HepG2 (cell line): ENCODE measurements around the gene MEGF10. TPM values are rescaled to one million over a fixed set of nuclear protein-coding genes. Genes with fewer than 3 reads are reported as not detected.

Source experiments
- ATAC-seq: fragments of 200-7000 bp; cut with Tn5 transposase; 3 replicates; pipeline ENCODE4 v1.9.1; 2020; ENCODE audit warnings: mild to moderate bottlenecking, moderate library complexity
- BruUV-seq: library from RNA; stranded (reverse); fragments of 400-500 nt; replicated peaks from 2 replicates; lab custom pipeline; 2021; lab: Mats Ljungman, UMichigan
- CTCF ChIA-PET: fragments of 300-600 bp; formaldehyde crosslinking; extraction: SDS; loops from one replicate; lab custom pipeline; 2021; ENCODE audit warnings: low total read pairs, inconsistent platforms, low intra/inter-chr PET ratio; lab: Yijun Ruan, JAX
- POLR2A ChIA-PET: fragments of 350-600 bp; sonication (Branson Sonifier 250); formaldehyde crosslinking; loops from one replicate; lab custom pipeline; 2020; ENCODE audit warnings: antibody characterized with exemption, inconsistent platforms; lab: Yijun Ruan, JAX
- DNase-seq: peaks from one replicate; pipeline ENCODE4 v3.0.0-alpha.2; 2015; ENCODE audit warnings: low spot score
- FAIRE-seq: peaks from 3 replicates; lab custom pipeline; 2011; peaks lifted over from hg19 to GRCh38; lab: Jason Lieb, UNC
- H2AFZ ChIP-seq: one replicate; pipeline ENCODE4 v1.6.1; 2011; ENCODE audit warnings: low read length, inconsistent platforms
- H3K27ac ChIP-seq: fragments of 300-600 bp; 3 replicates; pipeline ENCODE4 v1.8.0; 2011; ENCODE audit warnings: mixed run types, mild to moderate bottlenecking, mixed read lengths, low read length, inconsistent platforms; ENCODE audit not compliant: insufficient read depth; ENCODE audit errors: extremely low read length
- H3K27me3 ChIP-seq, 2 experiments: fragments of 200-600 bp in 1 of 2; 2 replicates in 1 of 2; 3 replicates in 1 of 2; pipeline versions ENCODE4 v1.6.0 to v1.8.0; 2011; ENCODE audit warnings: low read length in 2 of 2, mild to moderate bottlenecking in 2 of 2, moderate library complexity in 2 of 2, inconsistent platforms in 1 of 2; ENCODE audit not compliant: insufficient read depth in 2 of 2, control insufficient read depth in 1 of 2
- H3K36me3 ChIP-seq, 2 experiments: fragments of 200-600 bp in 1 of 2; replicated peaks in 1 of 2; 2 replicates in 1 of 2; 3 replicates in 1 of 2; pipeline versions ENCODE4 v1.5.1 to v1.8.0; 2011; ENCODE audit warnings: low read length in 2 of 2, inconsistent platforms in 1 of 2; ENCODE audit not compliant: insufficient read depth in 2 of 2, control insufficient read depth in 1 of 2
- H3K4me1 ChIP-seq: 2 replicates; pipeline ENCODE4 v1.5.1; 2012; ENCODE audit warnings: low read length, inconsistent platforms; ENCODE audit not compliant: insufficient read depth
- H3K4me2 ChIP-seq: 2 replicates; pipeline ENCODE4 v1.6.0; 2011; ENCODE audit warnings: low read depth, low read length, inconsistent platforms
- H3K4me3 ChIP-seq, 3 experiments: fragments of 200-600 bp in 1 of 3; sonication (generic), shearing (Covaris generic) in 1 of 3; replicated peaks in 1 of 3; 2 replicates each; pipeline ENCODE4 v1.5.1; 2011 to 2016; ENCODE audit warnings: low read length in 3 of 3, inconsistent platforms in 2 of 3, low read depth in 2 of 3, mild to moderate bottlenecking in 2 of 3, control low read depth in 1 of 3, mixed read lengths in 1 of 3; ENCODE audit not compliant: insufficient read depth in 1 of 3
- H3K79me2 ChIP-seq: one replicate; pipeline ENCODE4 v1.6.1; 2011; ENCODE audit warnings: low read length, inconsistent platforms; ENCODE audit not compliant: insufficient read depth
- H3K9ac ChIP-seq: 2 replicates; pipeline ENCODE4 v1.6.0; 2011; ENCODE audit warnings: mild to moderate bottlenecking, low read depth, low read length, inconsistent platforms; ENCODE audit not compliant: insufficient read depth
- H3K9me3 ChIP-seq: 2 replicates; pipeline ENCODE4 v1.5.1; 2012; ENCODE audit warnings: mild to moderate bottlenecking, low read length
- H4K20me1 ChIP-seq: 2 replicates; pipeline ENCODE4 v1.6.0; 2011; ENCODE audit warnings: inconsistent platforms, mild to moderate bottlenecking, low read length, moderate library complexity; ENCODE audit not compliant: insufficient read depth
- CTCF ChIP-seq: sonication (generic); formaldehyde crosslinking; IDR thresholded peaks from 2 replicates; pipeline ENCODE4 v1.5.0; 2020; ENCODE audit warnings: mild to moderate bottlenecking, missing genetic modification reagents, moderate library complexity
- DBP ChIP-seq: sonication (generic); formaldehyde crosslinking; IDR thresholded peaks from 2 replicates; pipeline ENCODE4 v1.4.0; 2020; ENCODE audit warnings: missing genetic modification reagents; ENCODE audit errors: not compliant biosample characterization
- JDP2 ChIP-seq: sonication (generic); formaldehyde crosslinking; IDR thresholded peaks from 2 replicates; pipeline ENCODE4 v1.8.1; 2022; ENCODE audit warnings: missing genetic modification reagents, borderline replicate concordance
- ZNF12 ChIP-seq: sonication (generic); formaldehyde crosslinking; IDR thresholded peaks from 2 replicates; pipeline ENCODE4 v1.5.0; 2020; ENCODE audit warnings: missing genetic modification reagents
- ZNF564 ChIP-seq: sonication (generic); formaldehyde crosslinking; IDR thresholded peaks from 2 replicates; pipeline ENCODE4 v1.8.1; 2023; ENCODE audit warnings: mild to moderate bottlenecking, missing genetic modification reagents
- WGBS: methylation state at CpG from one replicate; pipeline ENCODE4 v1.1.6; 2017; ENCODE audit warnings: low lambda C conversion rate; 5-methylcytosine and 5-hydroxymethylcytosine counted together
- in situ Hi-C: cut with HindIII; loops from 2 replicates; pipeline ENCODE4 v1.10.0; 2017; ENCODE audit warnings: low pct_unique_long_range_greater_than_20kb; ENCODE audit not compliant: extremely low pct_ligation_motif_present
- intact Hi-C: fragments of 100-400 bp; cut with micrococcal nuclease; formaldehyde crosslinking; loops from one replicate; pipeline ENCODE4 v1.10.0; 2022; ENCODE audit not compliant: unreplicated experiment
- polyA plus RNA-seq, 8 experiments: library from polyadenylated mRNA; depleted of rRNA in 3 of 8; stranded (reverse) in 7 of 8; unstranded in 1 of 8; fragments of >200 nt; fragmentation: Illumina TruSeq in 4 of 8; extraction: Trizol in 4 of 8; gene quantifications; 2 replicates each; pipeline versions ENCODE4 v1.2.1 to v1.2.3, GENCODE V29; 2011 to 2016; ENCODE audit warnings: low read depth in 4 of 8, missing spikeins in 1 of 8, mixed read lengths in 1 of 8; ENCODE audit not compliant: insufficient read depth in 1 of 8
- total RNA-seq, 5 experiments: library from RNA; depleted of rRNA; stranded (reverse); fragments of >200 nt; fragmentation: Illumina TruSeq; extraction: Trizol; gene quantifications; 2 replicates each; pipeline ENCODE4 v1.2.3, GENCODE V29; 2016; ENCODE audit warnings: low read depth in 1 of 5

The MEGF10 gene
- total and polyA plus RNA-seq, 2 of the 13 experiments (the other 11 are each of a cell fraction or from before 2014, with no cell fraction given) = not detected

GRCh38 chr5:127370631-127371030, 80.0 kb downstream of the MEGF10 start (continued):
- TF ChIP-seq ZNF564 = no peak
- TF ChIP-seq DBP (CRISPR knock-in tag) = no peak
- no peak for TF ChIP-seq JDP2 (CRISPR knock-in tag)

GRCh38 chr5:127373858-127374491, 83.4 kb downstream of the MEGF10 start:
- Histone ChIP-seq H3K36me3 (no peaks in the 10 kb centered on the region), H3K4me3 (no peak overlapping the region), H3K27me3 (no peaks in the 10 kb centered on the region), H2AFZ (no peak overlapping the region), H3K4me2 (no peak overlapping the region), H3K9ac (no peak overlapping the region), H3K79me2 (no peaks in the 10 kb centered on the region), H4K20me1 (no peaks in the 10 kb centered on the region), H3K27ac (no peak overlapping the region), H3K9me3 (no peaks in the 10 kb centered on the region), H3K4me1 (no peaks in the 10 kb centered on the region)
- intact Hi-C loops (no loop called here), in situ Hi-C loops (no loop called here)
- WGBS = 43% methylated on average over 5 of the region's 6 CpGs
- POLR2A ChIA-PET = no interaction called here
- BruUV-seq = no TSS peak
- no peak for DNase-seq
- no peak for ATAC-seq
- FAIRE-seq = no peak
- CTCF ChIA-PET = no interaction called here
- peak; percentile 28; the same call in 1 of the 2 replicates for TF ChIP-seq CTCF (CRISPR knock-in tag)
- no peak for TF ChIP-seq ZNF12 (CRISPR knock-in tag)
